Measurements from ENCODE around the gene KLC1.

The KLC1 gene

DNA sequence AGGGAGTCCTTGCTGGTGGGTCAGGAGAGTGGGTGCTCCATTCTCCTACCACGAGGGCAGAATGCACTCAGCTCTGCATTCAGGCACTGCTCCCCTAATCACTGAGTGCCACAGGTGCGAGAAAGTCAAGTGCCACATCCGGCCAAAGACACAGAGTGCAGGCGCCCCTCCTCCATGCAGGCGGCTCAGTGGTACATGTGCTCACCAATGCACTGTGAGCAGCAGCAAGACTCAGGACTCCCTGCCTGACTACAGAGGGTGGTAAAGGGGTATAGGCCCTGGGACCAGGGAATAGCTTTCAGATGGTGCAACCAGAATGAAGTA is 119.5 kb downstream of the KLC1 start:
- Histone ChIP-seq H3K27me3 (ENCODE audit: control insufficient read depth, insufficient read depth, low read length) (no peaks in the 10 kb centered on the region), H3K4me3 (ENCODE audit: low read depth, low read length) (no peak overlapping the region), H3K4me1 (ENCODE audit: control insufficient read depth, insufficient read depth, low read length) (no peaks in the 10 kb centered on the region), H3K36me3 (ENCODE audit: control insufficient read depth, insufficient read depth, low read length) (no peaks in the 10 kb centered on the region), H3K9me3 (ENCODE audit: control insufficient read depth, insufficient read depth, low read length) (no peaks in the 10 kb centered on the region), H3K27ac (ENCODE audit: low read depth, low read length) (no peak overlapping the region), H3K9ac (ENCODE audit: low read depth, low read length) (no peak overlapping the region)

DNA sequence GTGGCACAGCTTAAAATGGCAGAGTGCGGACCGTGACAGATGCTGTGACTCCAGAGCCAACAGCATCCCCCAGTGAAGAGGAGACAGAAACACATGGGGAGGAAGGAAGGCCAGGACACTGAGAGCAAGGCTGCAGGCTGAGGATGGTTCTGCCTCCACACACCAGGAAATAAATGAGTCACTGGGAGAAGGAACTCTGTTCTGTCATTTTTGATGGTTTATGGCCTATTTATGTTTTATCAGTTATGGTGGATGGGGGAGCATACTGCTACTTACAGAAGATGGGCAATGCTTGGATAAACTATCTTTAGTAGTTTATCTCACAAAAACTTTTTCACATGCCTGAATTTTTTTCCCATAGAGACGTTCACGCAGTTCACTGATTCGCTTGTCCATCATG is 120.4 kb downstream of the KLC1 start:
- Histone ChIP-seq H3K9me3 (ENCODE audit: control insufficient read depth, insufficient read depth, low read length) (no peaks in the 10 kb centered on the region), H3K36me3 (ENCODE audit: control insufficient read depth, insufficient read depth, low read length) (no peaks in the 10 kb centered on the region), H3K27ac (ENCODE audit: low read depth, low read length) (no peak overlapping the region), H3K4me3 (ENCODE audit: low read depth, low read length) (no peak overlapping the region), H3K4me1 (ENCODE audit: control insufficient read depth, insufficient read depth, low read length) (no peaks in the 10 kb centered on the region), H3K9ac (ENCODE audit: low read depth, low read length) (no peak overlapping the region), H3K27me3 (ENCODE audit: control insufficient read depth, insufficient read depth, low read length) (no peaks in the 10 kb centered on the region)

DNA sequence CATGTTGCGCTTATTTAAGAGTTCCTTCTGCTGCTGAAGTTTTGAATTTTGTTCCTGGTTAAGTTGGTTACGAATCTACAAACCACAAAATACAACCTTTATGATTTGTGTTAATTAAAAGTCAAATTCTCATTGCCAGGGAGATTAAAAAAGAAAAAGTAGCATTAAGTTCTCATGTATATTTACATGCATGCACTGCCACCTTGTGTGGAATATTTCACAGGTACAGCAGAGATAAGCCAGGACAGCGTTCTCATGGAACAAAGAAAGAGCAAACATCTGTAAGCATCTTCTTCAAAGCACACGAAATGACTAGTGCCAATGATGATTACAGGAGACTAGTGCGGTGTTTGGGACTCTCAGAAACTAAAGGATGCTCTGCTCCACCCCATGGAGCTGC is 120.8 kb downstream of the KLC1 start:
- Histone ChIP-seq H3K9me3 (ENCODE audit: control insufficient read depth, insufficient read depth, low read length) (no peaks in the 10 kb centered on the region), H3K4me1 (ENCODE audit: control insufficient read depth, insufficient read depth, low read length) (no peaks in the 10 kb centered on the region), H3K27me3 (ENCODE audit: control insufficient read depth, insufficient read depth, low read length) (no peaks in the 10 kb centered on the region), H3K9ac (ENCODE audit: low read depth, low read length) (no peak overlapping the region), H3K27ac (ENCODE audit: low read depth, low read length) (no peak overlapping the region), H3K4me3 (ENCODE audit: low read depth, low read length) (no peak overlapping the region), H3K36me3 (ENCODE audit: control insufficient read depth, insufficient read depth, low read length) (no peaks in the 10 kb centered on the region)

Data from HUES48 (cell line).